Adrenal gland (tissue), 5 donors: Measurements from ENCODE around the gene STIM2.

Source experiments
- POLR2A ChIP-seq, 2 donors: fragments of 450-650 bp; IDR thresholded peaks; one replicate each; pipeline ENCODE4 v1.6.1; 2017; ENCODE audit warnings: antibody characterized with exemption in 2 of 2, mild to moderate bottlenecking in 2 of 2, moderate library complexity in 1 of 2
- TF ChIP-seq, protein P1 (sequence below), 6 experiments: fragments of 450-650 bp in 4 of 6; fragments of 200-600 bp in 2 of 6; sonication (generic) in 1 of 6; IDR thresholded peaks; 1 replicate in 5 of 6; 2 replicates in 1 of 6; pipeline versions ENCODE4 v1.5.1 to v1.8.0; 2016 to 2021; ENCODE audit warnings: antibody characterized with exemption in 6 of 6, mild to moderate bottlenecking in 2 of 6, moderate library complexity in 1 of 6
- donor health status: DM: no; HTN: no; CAD: no.

DNA sequence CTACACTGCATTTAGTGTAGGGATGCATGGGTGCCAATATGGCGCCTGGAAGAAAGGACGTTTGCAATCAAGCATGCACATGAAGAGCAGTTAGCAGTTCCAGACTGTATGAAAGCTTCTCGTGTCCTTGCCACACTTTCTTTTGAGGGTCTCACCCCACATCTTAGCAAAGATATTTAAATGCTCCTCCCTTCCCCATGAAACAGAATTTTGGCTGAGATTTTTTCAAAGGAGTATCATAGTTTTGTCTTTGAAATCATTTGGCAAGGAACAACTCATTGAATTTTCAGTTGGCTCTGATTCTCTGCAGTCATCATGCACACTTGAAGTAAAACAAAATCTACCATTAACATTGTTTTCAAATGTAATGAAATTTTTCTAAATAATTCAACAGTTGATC lies 39.6 kb upstream of the STIM2 start:
- TF ChIP-seq, protein P1, sequence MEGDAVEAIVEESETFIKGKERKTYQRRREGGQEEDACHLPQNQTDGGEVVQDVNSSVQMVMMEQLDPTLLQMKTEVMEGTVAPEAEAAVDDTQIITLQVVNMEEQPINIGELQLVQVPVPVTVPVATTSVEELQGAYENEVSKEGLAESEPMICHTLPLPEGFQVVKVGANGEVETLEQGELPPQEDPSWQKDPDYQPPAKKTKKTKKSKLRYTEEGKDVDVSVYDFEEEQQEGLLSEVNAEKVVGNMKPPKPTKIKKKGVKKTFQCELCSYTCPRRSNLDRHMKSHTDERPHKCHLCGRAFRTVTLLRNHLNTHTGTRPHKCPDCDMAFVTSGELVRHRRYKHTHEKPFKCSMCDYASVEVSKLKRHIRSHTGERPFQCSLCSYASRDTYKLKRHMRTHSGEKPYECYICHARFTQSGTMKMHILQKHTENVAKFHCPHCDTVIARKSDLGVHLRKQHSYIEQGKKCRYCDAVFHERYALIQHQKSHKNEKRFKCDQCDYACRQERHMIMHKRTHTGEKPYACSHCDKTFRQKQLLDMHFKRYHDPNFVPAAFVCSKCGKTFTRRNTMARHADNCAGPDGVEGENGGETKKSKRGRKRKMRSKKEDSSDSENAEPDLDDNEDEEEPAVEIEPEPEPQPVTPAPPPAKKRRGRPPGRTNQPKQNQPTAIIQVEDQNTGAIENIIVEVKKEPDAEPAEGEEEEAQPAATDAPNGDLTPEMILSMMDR (IDR thresholded peaks at IDR 0.05), result no peak
- no peak for TF ChIP-seq POLR2A (IDR thresholded peaks at IDR 0.05)
